Measurements from ENCODE around the gene ABRAXAS1. TPM values are rescaled to one million over a fixed set of nuclear protein-coding genes. Genes with fewer than 3 reads are reported as not detected.
A peak's percentile ranks its signal among the peaks of the same experiment; 100 is the strongest.

ABRAXAS1 gene
- total RNA-seq (16.0 and 18.0 TPM in 2 replicates), polyA plus RNA-seq (3.9 and 5.7 TPM in 2 replicates)

- Histone ChIP-seq H2AFZ (peak within 1 kb of the TSS; percentile 88), H3K4me3 (peak within 1 kb of the TSS; percentile 89), H3K27ac (peak within 1 kb of the TSS; percentile 91), H3K4me2 (peak within 1 kb of the TSS; percentile 81), H3K79me2 (peaks cover 13% of the 10 kb centered on the region), H3K9me3 (ENCODE audit: low read depth) (no peaks in the 10 kb centered on the region), H3K9me2 (replicated peaks; ENCODE audit: insufficient read depth) (no peaks in the 10 kb centered on the region), H3K4me1 (ENCODE audit: insufficient read depth) (peaks cover 14% of the 10 kb centered on the region), H4K20me1 (ENCODE audit: insufficient read depth, poor library complexity, severe bottlenecking) (no peaks in the 10 kb centered on the region), H3K27me3 (no peaks in the 10 kb centered on the region), H3K36me3 (replicated peaks; ENCODE audit: insufficient read depth, low read depth) (no peaks in the 10 kb centered on the region)
- 2% methylated on average over 52 of the region's 93 CpGs for WGBS (ENCODE audit: low lambda C conversion rate, missing lambda C conversion rate)
- TF ChIP-seq EZH2phosphoT487 (IDR thresholded peaks at IDR 0.05; ENCODE audit: low read depth, severe bottlenecking, unreplicated experiment) (no peak), EZH2 (IDR thresholded peaks at IDR 0.05; ENCODE audit: borderline replicate concordance) (no peak), CTCF (IDR thresholded peaks at IDR 0.05; ENCODE audit: poor library complexity) (no peak)
- DNase-seq (ENCODE audit: low spot score) = peak; percentile 98
These were observed at the start of gene ABRAXAS1 for GRCh38 chr4:83484500-83485461. TSS of gene ABRAXAS1 (minus strand) at chr4:83485100. CDS start at chr4:83485072, 28 bp downstream.

GRCh38 chr4:83527671-83528070 is 42.8 kb upstream of the ABRAXAS1 start:
- Histone ChIP-seq H3K27me3 (peaks cover 5% of the 10 kb centered on the region), H3K36me3 (replicated peaks; ENCODE audit: insufficient read depth, low read depth) (no peaks in the 10 kb centered on the region), H3K4me2 (no peak overlapping the region), H3K9me2 (replicated peaks; ENCODE audit: insufficient read depth) (no peaks in the 10 kb centered on the region), H4K20me1 (ENCODE audit: insufficient read depth, poor library complexity, severe bottlenecking) (no peaks in the 10 kb centered on the region), H2AFZ (no peak overlapping the region), H3K27ac (no peak overlapping the region), H3K9me3 (ENCODE audit: low read depth) (no peaks in the 10 kb centered on the region), H3K79me2 (no peaks in the 10 kb centered on the region), H3K4me1 (ENCODE audit: insufficient read depth) (no peaks in the 10 kb centered on the region), H3K4me3 (no peak overlapping the region)
- 88% methylated on average over 2 of the region's 2 CpGs for WGBS (ENCODE audit: low lambda C conversion rate, missing lambda C conversion rate)
- DNase-seq (ENCODE audit: low spot score) = no peak
- TF ChIP-seq CTCF (IDR thresholded peaks at IDR 0.05; ENCODE audit: poor library complexity) (no peak), EZH2 (IDR thresholded peaks at IDR 0.05; ENCODE audit: borderline replicate concordance) (no peak), EZH2phosphoT487 (IDR thresholded peaks at IDR 0.05; ENCODE audit: low read depth, severe bottlenecking, unreplicated experiment) (no peak)

GRCh38 chr4:83522239-83522638 is 37.3 kb upstream of the ABRAXAS1 start:
- TF ChIP-seq EZH2phosphoT487 (IDR thresholded peaks at IDR 0.05; ENCODE audit: low read depth, severe bottlenecking, unreplicated experiment) (no peak), CTCF (IDR thresholded peaks at IDR 0.05; ENCODE audit: poor library complexity) (no peak), EZH2 (IDR thresholded peaks at IDR 0.05; ENCODE audit: borderline replicate concordance) (no peak)
- no peak for DNase-seq (ENCODE audit: low spot score)
- Histone ChIP-seq H3K27ac (no peak overlapping the region), H3K4me3 (no peak overlapping the region), H3K4me1 (ENCODE audit: insufficient read depth) (no peaks in the 10 kb centered on the region), H3K4me2 (no peak overlapping the region), H3K27me3 (no peaks in the 10 kb centered on the region), H2AFZ (no peak overlapping the region), H4K20me1 (ENCODE audit: insufficient read depth, poor library complexity, severe bottlenecking) (no peaks in the 10 kb centered on the region), H3K9me2 (replicated peaks; ENCODE audit: insufficient read depth) (no peaks in the 10 kb centered on the region), H3K36me3 (replicated peaks; ENCODE audit: insufficient read depth, low read depth) (no peaks in the 10 kb centered on the region), H3K79me2 (no peaks in the 10 kb centered on the region), H3K9me3 (ENCODE audit: low read depth) (no peaks in the 10 kb centered on the region)
- 72% methylated on average over 3 of the region's 3 CpGs for WGBS (ENCODE audit: low lambda C conversion rate, missing lambda C conversion rate)
